HEK293T (cell line): Measurements from ENCODE around the gene GRIK2.

Experiments
- CTCF ChIA-PET: fragments of 350-600 bp; formaldehyde crosslinking; extraction: SDS; loops from one replicate; lab custom pipeline; 2021; ENCODE audit warnings: antibody characterized with exemption, inconsistent platforms; lab: Yijun Ruan, JAX
- POLR2A ChIA-PET: fragments of 350-600 bp; formaldehyde crosslinking; extraction: SDS; loops from one replicate; lab custom pipeline; 2020; ENCODE audit warnings: antibody characterized with exemption, inconsistent platforms; lab: Yijun Ruan, JAX
- DNase-seq: peaks from one replicate; pipeline ENCODE4 v3.0.0; 2012; ENCODE audit warnings: mixed read lengths; ENCODE audit errors: extremely low spot score
- ARNT ChIP-seq: fragments of 450-650 bp; IDR thresholded peaks from 2 replicates; pipeline ENCODE4 v1.6.1; 2017; ENCODE audit warnings: mild to moderate bottlenecking
- BHLHE40 ChIP-seq: fragments of 450-650 bp; IDR thresholded peaks from 2 replicates; pipeline ENCODE4 v1.6.1; 2016; ENCODE audit warnings: mild to moderate bottlenecking, moderate library complexity, borderline replicate concordance
- CTBP1 ChIP-seq: fragments of 450-650 bp; IDR thresholded peaks from 2 replicates; pipeline ENCODE4 v1.6.1; 2016; ENCODE audit warnings: borderline replicate concordance
- ELF4 ChIP-seq: fragments of 450-650 bp; IDR thresholded peaks from 2 replicates; pipeline ENCODE4 v1.6.1; 2017; ENCODE audit warnings: antibody characterized with exemption
- FOXA1 ChIP-seq: fragments of 450-650 bp; IDR thresholded peaks from 2 replicates; pipeline ENCODE4 v1.6.1; 2016; ENCODE audit warnings: mild to moderate bottlenecking
- FOXK2 ChIP-seq: fragments of 450-650 bp; IDR thresholded peaks from 2 replicates; pipeline ENCODE4 v1.6.1; 2016; ENCODE audit warnings: mild to moderate bottlenecking
- FOXM1 ChIP-seq: fragments of 450-650 bp; IDR thresholded peaks from 2 replicates; pipeline ENCODE4 v1.6.1; 2017; ENCODE audit warnings: mild to moderate bottlenecking, borderline replicate concordance
- HDGF ChIP-seq: fragments of 450-650 bp; IDR thresholded peaks from 2 replicates; pipeline ENCODE4 v1.6.1; 2017; ENCODE audit warnings: antibody characterized with exemption, borderline replicate concordance
- L3MBTL2 ChIP-seq: fragments of 450-650 bp; conservative IDR thresholded peaks from 2 replicates; pipeline ENCODE4 v1.6.1; 2016; ENCODE audit warnings: mild to moderate bottlenecking
- LEF1 ChIP-seq: fragments of 450-650 bp; IDR thresholded peaks from 2 replicates; pipeline ENCODE4 v1.6.1; 2017; ENCODE audit warnings: mild to moderate bottlenecking, borderline replicate concordance
- NFRKB ChIP-seq: fragments of 450-650 bp; IDR thresholded peaks from 2 replicates; pipeline ENCODE4 v1.6.1; 2016; ENCODE audit warnings: mild to moderate bottlenecking, moderate library complexity
- SP1 ChIP-seq: fragments of 450-650 bp; IDR thresholded peaks from 2 replicates; pipeline ENCODE4 v1.6.1; 2017
- SUZ12 ChIP-seq: fragments of 450-650 bp; IDR thresholded peaks from 2 replicates; pipeline ENCODE4 v1.6.1; 2016; ENCODE audit warnings: mild to moderate bottlenecking
- TARDBP ChIP-seq: fragments of 450-650 bp; IDR thresholded peaks from 2 replicates; pipeline ENCODE4 v1.6.1; 2016
- ZNF384 ChIP-seq: fragments of 450-650 bp; IDR thresholded peaks from 2 replicates; pipeline ENCODE4 v1.6.1; 2016
- TF ChIP-seq, protein P1 (sequence below): fragments of 450-650 bp; IDR thresholded peaks from 2 replicates; pipeline ENCODE4 v1.6.1; 2016

Gene GRIK2

DNA sequence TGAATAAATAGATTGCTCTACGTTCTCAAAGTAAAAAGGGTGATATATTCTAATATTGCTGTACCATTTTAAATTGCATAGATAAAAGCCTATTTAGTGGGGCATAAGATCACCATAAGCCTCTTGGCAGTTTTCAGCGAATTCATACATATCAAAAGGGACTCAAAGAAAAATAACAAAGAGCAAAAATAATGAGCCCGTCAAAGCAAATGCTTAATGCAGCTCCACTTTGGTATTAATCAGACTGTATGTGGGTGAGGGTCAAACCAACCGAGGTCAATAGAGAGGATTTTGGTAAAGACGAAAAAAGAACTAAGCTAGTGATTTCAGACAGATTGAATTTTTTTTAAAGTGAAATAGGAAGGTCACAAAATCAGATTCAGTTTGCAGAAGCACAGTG, 598.8 kb downstream of the GRIK2 start:
- ChIA-PET CTCF (interaction anchor here (0.7 kb wide), 1 partner anchor 347 kb away, joined by 3 read pairs; no protein-coding TSS in a partner anchor), POLR2A (no interaction called here)
- TF ChIP-seq L3MBTL2 = no peak
- TF ChIP-seq TARDBP = no peak
- TF ChIP-seq SUZ12 = no peak
- no peak for TF ChIP-seq FOXK2
- no peak for TF ChIP-seq FOXA1
- TF ChIP-seq ELF4 = no peak
- TF ChIP-seq, protein P1, sequence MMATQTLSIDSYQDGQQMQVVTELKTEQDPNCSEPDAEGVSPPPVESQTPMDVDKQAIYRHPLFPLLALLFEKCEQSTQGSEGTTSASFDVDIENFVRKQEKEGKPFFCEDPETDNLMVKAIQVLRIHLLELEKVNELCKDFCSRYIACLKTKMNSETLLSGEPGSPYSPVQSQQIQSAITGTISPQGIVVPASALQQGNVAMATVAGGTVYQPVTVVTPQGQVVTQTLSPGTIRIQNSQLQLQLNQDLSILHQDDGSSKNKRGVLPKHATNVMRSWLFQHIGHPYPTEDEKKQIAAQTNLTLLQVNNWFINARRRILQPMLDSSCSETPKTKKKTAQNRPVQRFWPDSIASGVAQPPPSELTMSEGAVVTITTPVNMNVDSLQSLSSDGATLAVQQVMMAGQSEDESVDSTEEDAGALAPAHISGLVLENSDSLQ = no peak
- TF ChIP-seq LEF1 = no peak
- TF ChIP-seq ARNT = no peak
- no peak for TF ChIP-seq CTBP1
- no peak for TF ChIP-seq ZNF384
- TF ChIP-seq NFRKB = no peak
- no peak for TF ChIP-seq BHLHE40
- no peak for TF ChIP-seq SP1
- no peak for TF ChIP-seq FOXM1
- TF ChIP-seq HDGF = no peak
- no peak for DNase-seq

DNA sequence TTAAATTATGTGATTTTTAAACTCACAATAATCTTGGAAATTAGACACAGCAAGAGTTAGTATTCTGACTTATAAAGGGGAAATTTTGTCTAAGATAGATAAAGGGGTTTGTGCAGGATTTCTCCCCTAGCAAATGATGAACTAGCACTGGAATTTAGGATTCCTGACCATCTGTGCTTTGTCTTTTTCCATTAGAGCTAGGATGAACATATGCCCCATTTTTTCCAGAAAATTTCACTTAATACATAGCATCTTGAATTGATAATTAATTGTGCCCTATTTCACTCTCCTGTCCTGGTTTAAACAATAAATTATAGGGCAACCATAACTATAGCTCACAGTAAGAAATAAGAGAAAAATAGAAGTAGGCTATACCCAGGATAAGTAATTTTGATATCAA, 601.0 kb downstream of the GRIK2 start:
- no peak for TF ChIP-seq SP1
- no peak for TF ChIP-seq SUZ12
- TF ChIP-seq HDGF = no peak
- no peak for TF ChIP-seq FOXK2
- TF ChIP-seq LEF1 = no peak
- TF ChIP-seq CTBP1 = no peak
- TF ChIP-seq, protein P1 = no peak
- no peak for TF ChIP-seq NFRKB
- TF ChIP-seq FOXA1 = no peak
- no peak for TF ChIP-seq BHLHE40
- no peak for TF ChIP-seq ZNF384
- no peak for TF ChIP-seq ARNT
- TF ChIP-seq FOXM1 = no peak
- TF ChIP-seq ELF4 = no peak
- TF ChIP-seq L3MBTL2 = no peak
- TF ChIP-seq TARDBP = no peak
- DNase-seq = no peak
- ChIA-PET CTCF (no interaction called here), POLR2A (no interaction called here)

DNA sequence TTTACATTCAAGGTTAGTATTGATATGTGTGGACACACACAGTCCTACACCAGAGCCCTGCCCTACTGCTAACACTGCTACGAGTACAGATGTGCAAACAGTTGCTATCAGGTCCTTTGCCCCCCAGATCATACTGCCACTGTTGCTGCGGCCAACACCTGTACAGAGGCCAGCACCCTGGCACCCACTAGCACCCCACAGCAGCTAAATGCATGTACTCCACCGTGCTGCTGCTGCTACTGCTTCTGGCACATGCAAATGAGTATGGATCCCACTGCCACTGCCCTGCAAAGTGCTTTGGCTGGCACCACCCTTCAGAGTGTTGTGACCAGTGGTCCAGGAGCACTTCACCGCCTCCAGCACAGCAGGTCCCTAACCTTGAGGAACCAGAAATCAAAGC, 621.9 kb downstream of the GRIK2 start:
- no peak for DNase-seq
- TF ChIP-seq HDGF (no peak), FOXK2 (no peak), SP1 (no peak), ELF4 (no peak), FOXA1 (no peak), TARDBP (no peak), LEF1 (no peak), ZNF384 (no peak), BHLHE40 (no peak), ARNT (no peak), CTBP1 (no peak), FOXM1 (no peak), SUZ12 (no peak), L3MBTL2 (no peak), NFRKB (no peak)
- TF ChIP-seq, protein P1 = no peak
- POLR2A ChIA-PET = no interaction called here
- CTCF ChIA-PET = no interaction called here

DNA sequence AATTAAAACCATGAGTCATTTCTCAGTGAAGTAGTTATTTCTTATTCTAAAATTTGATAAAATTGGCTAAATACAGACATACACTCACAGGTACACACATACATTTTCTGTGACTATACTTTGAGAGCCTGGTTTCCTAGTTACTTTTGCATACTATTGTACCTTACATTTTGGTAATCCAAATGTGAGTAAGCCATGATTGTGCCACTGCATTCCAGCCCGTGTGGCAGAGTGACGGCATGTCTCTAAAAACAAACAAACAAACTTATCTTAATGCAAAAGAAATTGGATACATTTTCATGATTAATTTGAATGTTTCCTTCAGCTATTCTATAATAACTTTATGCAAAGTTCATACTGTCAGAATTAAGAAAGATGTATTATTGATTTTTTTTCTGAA, 628.8 kb downstream of the GRIK2 start:
- ChIA-PET CTCF (interaction anchor here (0.7 kb wide), 1 partner anchor 19 kb away, joined by 3 read pairs; no protein-coding TSS in a partner anchor), POLR2A (no interaction called here)
- TF ChIP-seq L3MBTL2 = no peak
- no peak for TF ChIP-seq SUZ12
- TF ChIP-seq BHLHE40 = no peak
- no peak for TF ChIP-seq NFRKB
- no peak for TF ChIP-seq TARDBP
- TF ChIP-seq HDGF = no peak
- no peak for TF ChIP-seq FOXA1
- TF ChIP-seq ARNT = no peak
- TF ChIP-seq FOXK2 = no peak
- no peak for DNase-seq

DNA sequence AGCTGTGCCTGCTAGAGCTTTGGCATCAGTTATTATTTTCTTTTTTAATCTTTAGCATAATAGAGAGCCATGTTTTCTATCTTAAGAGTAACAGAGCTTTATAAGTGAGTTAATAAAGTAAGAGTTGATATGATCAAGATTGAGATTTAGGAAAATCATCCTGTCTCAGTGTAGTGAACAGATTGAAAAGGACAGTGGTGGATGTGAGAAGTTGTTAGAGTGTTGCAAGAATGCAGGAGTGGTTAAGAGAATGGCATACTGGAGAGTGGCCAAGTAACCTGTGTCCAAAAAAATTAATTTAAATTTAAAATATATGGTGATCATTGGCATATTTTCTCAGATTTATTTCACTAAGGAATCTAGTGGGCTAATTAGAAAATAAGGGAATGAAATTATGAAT, 629.3 kb downstream of the GRIK2 start:
- no peak for DNase-seq
- ChIA-PET CTCF (interaction anchor here (0.7 kb wide), 1 partner anchor 19 kb away, joined by 3 read pairs; no protein-coding TSS in a partner anchor), POLR2A (no interaction called here)
- TF ChIP-seq L3MBTL2 = no peak
- no peak for TF ChIP-seq ARNT
- TF ChIP-seq FOXA1 = no peak
- no peak for TF ChIP-seq ZNF384
- no peak for TF ChIP-seq FOXM1
- TF ChIP-seq BHLHE40 = no peak
- no peak for TF ChIP-seq NFRKB
- no peak for TF ChIP-seq TARDBP
- TF ChIP-seq FOXK2 = no peak
- TF ChIP-seq HDGF = no peak
- TF ChIP-seq CTBP1 = no peak
